HG03571 (cell line): ENCODE results near the gene CALB2.

Source experiments
- ATAC-seq: cut with Tn5 transposase; IDR thresholded peaks from one replicate; pipeline ENCODE4 v1.9.1; 2021; ENCODE audit not compliant: unreplicated experiment

The CALB2 gene

DNA sequence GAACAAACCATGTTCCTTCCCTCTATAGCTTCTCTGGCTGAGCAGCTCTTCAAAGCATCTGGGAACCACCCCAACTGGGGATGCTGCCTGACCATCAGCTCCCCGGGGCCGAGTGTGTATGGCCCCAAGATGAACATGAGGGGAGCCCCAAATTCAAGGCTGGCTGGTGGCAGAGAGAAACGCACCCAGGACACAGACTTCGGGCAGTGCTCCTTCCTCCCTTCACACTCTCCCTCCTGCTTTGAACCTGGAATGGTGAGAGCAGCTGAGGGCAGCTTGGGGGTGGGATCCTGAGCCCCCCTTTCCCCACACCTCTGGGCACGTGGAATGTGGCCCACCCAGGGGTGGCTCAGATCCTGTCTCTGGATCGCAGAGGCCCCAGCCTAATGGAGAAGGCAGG is 66.1 kb downstream of the CALB2 start:
- ATAC-seq, result no peak

DNA sequence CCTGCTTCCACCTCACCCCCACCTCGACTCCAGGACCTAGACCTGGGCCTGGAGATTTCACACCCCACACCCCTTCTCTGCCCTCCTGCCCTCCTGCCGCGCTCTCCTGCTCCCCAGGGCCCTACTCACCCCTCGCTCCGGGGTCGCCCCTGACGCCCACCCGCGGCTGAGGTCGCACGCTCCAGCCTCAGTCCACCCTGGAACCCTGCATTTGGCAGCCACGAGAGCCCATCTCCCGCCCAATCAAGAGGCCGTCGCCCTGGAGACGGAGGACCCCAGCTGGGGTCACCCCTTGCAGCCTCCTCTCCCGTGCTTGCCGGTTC is 67.2 kb downstream of the CALB2 start:
- ATAC-seq, result no peak

DNA sequence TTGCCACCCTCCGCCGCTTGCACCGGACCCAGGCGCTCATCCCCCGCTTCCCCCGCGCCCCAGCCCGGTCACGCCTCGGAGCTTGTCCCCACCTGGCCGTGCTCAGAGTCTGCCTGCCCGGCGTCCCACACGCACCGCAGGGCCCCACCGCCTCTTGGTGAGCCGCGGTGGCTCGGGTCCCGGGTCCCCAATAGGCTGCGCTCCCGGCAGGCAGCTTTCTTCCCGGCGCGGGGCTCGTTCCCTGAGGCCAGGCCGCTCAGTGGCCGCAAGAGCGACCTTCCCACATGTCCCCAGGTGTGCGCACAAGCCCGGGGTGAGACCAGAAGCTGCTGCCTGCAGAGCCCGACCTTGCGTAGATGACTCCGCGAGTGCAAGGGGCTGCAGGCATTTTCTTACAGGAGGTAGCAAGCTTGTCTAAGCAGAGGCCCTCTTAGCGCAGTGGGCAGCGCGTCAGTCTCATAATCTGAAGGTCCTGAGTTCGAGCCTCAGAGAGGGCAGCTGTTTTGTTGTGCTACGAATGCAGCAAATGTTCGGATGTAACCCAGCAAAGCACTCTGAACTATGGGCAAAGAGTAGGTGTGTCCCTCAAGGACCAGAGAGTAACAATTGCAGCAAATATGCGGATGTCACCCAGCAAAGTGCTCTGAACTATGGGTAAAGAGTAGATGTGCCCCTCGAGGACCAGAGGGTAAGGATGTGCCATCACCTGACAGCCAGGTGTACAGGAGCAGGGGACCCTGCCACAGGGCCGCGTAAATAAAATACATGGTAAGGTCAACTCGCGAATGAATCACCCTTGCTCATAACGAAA is 67.8 kb downstream of the CALB2 start:
- no peak for ATAC-seq

DNA sequence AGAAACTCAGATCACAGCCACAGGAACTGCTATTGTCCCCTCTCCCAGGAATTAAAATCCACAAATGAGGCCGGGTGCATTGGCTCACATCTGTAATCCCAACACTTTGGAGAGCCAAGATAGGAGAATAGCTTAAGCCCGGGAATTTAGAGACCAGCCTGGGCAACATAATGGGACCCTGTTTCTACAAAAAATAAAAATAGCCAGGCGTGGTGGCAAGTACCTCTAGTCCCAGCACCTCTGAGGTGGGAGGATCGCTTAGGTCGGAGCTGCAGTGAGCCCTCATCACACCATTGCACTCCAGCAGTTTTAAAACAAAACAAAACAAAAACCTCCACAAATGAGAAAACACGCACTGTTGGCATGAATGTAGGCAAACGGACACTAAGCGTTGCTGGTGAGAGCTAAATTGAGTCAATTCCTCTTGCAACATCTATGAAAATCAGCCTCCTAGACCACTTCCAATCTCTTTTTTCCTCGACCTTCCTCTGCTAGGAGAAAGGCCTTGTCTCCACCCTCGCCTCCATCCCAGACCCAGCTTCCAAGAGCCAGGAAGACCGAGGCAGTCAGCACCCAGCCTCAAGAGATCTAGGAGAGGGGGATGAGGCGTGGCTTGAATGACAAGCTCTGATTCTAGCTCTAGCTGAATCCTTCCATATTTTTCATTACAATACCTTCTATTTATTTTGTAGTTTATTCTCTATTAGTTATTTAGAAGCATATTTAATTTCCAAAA is 68.5 kb downstream of the CALB2 start:
- ATAC-seq, result no peak

DNA sequence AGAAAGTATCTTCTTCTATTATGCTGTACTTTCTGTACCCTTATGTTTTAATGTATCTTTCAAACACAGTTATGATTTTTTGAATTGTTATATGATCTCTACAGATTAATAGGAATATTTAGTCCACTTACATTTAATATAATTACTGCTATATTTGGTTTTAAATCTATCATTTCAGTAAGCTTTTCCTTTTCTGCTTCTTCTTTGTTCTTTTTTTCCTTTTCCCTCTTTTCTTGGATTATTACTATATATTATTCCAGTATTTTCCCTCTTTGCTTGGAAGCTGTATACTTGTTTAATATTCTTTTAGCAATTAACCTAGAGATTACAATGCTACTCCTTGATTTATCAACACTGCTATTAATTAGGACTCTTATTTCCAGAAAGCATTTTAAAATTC is 69.9 kb downstream of the CALB2 start:
- no peak for ATAC-seq

DNA sequence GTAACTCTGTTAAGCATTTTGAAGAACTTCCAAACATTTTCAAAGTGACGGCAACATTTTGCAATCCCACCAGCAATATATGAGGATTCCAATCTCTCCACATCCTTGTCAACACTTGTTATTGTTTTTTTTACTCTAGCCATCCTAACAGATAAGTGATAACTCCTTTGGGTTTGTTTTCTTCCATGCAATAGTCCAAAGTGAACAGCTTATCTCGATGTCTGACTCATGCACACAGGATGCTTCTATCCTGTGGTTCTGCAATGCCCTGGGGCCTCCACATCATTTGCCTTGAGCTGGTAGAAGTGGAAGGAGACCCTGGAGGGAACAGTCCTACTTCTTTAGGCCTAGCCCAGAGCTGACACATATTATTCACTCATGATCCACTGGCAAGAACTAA is 70.4 kb downstream of the CALB2 start:
- ATAC-seq, result no peak

DNA sequence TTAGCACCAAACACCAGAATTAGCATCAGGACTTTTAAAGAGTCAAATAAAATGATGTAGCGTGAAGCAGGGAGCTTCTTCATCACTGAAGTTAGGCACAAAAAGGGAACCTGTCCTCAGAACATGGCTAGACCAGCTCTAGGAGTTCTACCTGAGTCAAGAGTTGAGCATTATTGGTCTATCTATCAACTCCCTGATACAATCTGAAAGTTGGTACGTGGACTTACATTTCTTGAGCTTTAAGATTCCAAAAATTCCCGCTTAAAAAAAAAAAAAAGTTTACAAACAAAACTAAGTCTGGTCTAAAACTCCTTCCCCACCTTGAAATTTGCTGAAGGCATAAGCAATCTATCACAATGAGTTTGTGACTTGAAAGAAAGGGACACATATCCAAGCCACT is 71.1 kb downstream of the CALB2 start:
- ATAC-seq, result no peak

DNA sequence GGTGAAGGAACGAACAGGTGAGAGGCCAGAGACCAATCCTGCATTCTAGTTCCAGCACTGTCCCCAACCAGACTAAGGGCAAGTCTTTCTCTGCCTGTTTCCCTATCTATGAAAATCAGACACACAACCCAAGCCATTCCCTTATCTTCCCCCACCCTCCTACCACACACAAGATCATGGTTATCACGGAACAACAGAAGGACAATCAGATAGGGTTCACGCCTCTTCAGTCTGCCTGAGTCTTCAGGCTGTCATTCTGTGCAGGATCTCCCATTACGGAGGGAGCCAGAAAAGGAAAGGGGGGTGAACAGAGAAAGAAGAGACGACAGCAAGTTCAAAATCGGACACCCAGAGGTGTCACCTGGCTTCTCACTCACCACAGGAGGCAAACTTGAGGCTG is 72.2 kb downstream of the CALB2 start:
- no peak for ATAC-seq

DNA sequence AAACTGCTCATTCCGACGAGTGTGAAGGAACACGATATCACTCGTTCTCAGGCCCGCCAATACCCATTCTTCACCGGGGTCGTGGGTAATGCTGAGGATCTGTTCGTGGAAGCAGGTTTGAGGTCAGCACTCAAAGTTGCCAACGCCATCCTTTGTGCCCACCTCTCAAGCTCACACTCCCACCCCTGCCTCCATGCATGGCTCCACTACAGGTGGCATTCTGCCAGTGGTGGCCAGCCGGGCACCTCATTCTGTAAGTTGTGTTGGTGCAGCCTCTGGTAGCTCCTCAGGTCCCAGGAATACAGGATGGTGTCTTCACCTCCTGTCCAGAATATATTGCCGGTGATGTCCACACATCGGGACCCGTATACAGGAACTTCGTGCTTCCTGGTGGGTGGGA is 72.7 kb downstream of the CALB2 start:
- ATAC-seq, result no peak

DNA sequence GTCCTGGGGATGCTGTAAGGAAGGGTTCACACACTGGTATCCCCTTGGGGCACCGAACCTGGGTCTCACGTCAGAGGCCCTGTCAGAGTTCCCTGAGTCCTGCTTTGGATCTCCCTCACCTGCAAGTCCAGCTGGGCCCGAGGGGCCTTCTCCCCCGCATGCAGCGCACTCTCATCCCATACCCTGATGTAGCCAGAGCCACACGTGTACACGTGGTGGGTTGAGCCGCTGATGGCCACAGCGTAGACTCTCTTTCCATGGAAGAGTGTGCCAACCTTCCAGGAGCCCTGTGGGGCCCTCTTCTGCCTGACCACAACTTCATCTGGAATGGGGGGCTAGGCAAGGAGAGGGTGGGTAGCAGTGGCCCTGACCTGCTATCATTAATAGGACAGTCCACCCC is 73.5 kb downstream of the CALB2 start:
- ATAC-seq, result no peak

DNA sequence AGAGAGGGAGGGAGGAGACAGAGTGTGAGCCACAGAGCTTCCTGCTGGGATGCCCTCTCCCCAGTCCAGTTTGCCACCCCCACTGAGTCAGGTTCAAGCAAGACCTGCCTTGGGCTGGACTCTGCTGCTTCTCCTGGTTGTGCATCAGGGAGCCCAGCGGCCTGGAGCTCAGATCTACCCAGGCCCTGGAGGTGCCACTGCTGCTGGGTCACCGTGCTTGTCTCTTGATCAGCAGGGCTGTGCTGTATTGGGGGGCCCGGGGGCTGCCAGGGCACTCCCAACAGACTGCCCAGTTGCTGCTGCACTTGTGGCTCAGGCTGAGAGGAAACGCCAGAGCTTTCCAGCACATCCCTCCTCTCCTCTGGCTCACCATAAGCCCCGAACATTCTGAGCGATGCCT is 74.4 kb downstream of the CALB2 start:
- ATAC-seq, result no peak

DNA sequence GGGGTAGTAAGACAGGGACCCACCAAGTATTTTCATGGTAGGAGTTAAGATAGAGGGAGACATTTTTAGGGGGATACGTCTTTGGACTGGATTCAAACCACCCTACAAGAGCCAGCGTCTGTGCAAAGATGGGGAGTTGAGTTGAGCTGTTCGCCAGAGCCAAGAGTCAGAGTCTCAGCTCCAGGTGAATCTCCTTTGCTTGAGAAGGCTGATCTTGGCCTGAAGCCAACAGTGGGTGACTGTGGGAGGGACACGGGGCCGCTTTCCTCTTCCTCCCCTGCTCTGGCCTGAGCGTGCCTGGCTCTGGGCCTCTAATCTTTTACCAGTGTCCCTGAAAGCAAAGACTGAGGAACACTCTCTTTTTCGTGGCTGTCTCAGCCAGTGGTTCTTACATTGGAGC is 78.0 kb downstream of the CALB2 start:
- no peak for ATAC-seq

DNA sequence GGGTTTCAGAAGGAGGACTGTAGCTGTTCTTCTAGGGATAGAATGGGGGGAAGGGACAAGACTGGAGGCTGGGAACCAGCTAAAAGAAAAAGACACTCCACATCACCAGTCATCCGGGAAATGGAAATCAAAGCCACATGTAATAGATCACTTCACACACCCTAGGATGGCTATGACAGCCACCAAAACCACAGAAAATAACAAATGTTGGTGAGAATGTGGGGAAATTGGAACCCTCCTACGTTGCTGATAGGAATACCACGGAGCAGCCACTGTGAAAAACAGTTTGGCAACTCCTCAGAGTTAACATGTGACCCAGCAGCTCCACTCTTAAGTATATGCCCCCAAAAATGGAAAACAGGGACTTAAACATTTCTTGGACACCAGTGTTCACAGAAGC is 81.0 kb downstream of the CALB2 start:
- no peak for ATAC-seq
